Astrocyte (in vitro differentiated cells and primary cell): ENCODE measurements around the gene SUPT20HL1.

Experiments
- EZH2 ChIP-seq: IDR thresholded peaks from 2 replicates; pipeline ENCODE4 v1.6.1; 2012; ENCODE audit warnings: mild to moderate bottlenecking, low read length, inconsistent platforms; ENCODE audit not compliant: insufficient read depth
- TF ChIP-seq, protein P1 (sequence below): IDR thresholded peaks from 2 replicates; pipeline ENCODE4 v1.5.1; 2011; ENCODE audit warnings: low read depth, mild to moderate bottlenecking, inconsistent platforms, low read length, moderate library complexity; ENCODE audit not compliant: insufficient read depth

DNA sequence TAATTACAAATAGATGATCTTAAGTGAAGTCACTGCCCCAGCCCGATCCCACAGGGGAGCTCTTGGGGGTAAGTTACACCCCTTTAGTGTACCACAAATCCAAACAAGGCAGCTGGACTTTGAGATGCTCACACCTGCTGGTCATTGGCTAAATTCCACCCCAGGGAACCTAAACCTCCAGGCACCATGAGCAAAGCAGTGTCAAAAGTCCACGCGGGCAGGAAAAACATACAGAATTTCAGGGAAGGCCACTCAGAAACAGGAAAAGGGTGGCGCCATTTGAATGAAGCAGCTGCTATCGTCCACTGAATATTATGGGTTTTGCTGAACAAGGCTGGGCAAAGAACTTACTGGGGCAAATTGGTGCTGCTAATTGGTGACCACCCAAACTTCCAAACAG, 30.9 kb downstream of the SUPT20HL1 start:
- TF ChIP-seq EZH2, result no peak
- TF ChIP-seq, protein P1, sequence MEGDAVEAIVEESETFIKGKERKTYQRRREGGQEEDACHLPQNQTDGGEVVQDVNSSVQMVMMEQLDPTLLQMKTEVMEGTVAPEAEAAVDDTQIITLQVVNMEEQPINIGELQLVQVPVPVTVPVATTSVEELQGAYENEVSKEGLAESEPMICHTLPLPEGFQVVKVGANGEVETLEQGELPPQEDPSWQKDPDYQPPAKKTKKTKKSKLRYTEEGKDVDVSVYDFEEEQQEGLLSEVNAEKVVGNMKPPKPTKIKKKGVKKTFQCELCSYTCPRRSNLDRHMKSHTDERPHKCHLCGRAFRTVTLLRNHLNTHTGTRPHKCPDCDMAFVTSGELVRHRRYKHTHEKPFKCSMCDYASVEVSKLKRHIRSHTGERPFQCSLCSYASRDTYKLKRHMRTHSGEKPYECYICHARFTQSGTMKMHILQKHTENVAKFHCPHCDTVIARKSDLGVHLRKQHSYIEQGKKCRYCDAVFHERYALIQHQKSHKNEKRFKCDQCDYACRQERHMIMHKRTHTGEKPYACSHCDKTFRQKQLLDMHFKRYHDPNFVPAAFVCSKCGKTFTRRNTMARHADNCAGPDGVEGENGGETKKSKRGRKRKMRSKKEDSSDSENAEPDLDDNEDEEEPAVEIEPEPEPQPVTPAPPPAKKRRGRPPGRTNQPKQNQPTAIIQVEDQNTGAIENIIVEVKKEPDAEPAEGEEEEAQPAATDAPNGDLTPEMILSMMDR, result no peak
